HepG2 (cell line): Measurements from ENCODE around the gene RAB39B. TPM values are rescaled to one million over a fixed set of nuclear protein-coding genes. Genes with fewer than 3 reads are reported as not detected.

ENCODE experiments used
- ATAC-seq: fragments of 200-7000 bp; cut with Tn5 transposase; 3 replicates; pipeline ENCODE4 v1.9.1; 2020; ENCODE audit warnings: mild to moderate bottlenecking, moderate library complexity
- BruUV-seq: library from RNA; stranded (reverse); fragments of 400-500 nt; replicated peaks from 2 replicates; lab custom pipeline; 2021; lab: Mats Ljungman, UMichigan
- CTCF ChIA-PET: fragments of 300-600 bp; formaldehyde crosslinking; extraction: SDS; loops from one replicate; lab custom pipeline; 2021; ENCODE audit warnings: low total read pairs, inconsistent platforms, low intra/inter-chr PET ratio; lab: Yijun Ruan, JAX
- POLR2A ChIA-PET: fragments of 350-600 bp; sonication (Branson Sonifier 250); formaldehyde crosslinking; loops from one replicate; lab custom pipeline; 2020; ENCODE audit warnings: antibody characterized with exemption, inconsistent platforms; lab: Yijun Ruan, JAX
- DNase-seq: peaks from one replicate; pipeline ENCODE4 v3.0.0-alpha.2; 2015; ENCODE audit warnings: low spot score
- FAIRE-seq: peaks from 3 replicates; lab custom pipeline; 2011; peaks lifted over from hg19 to GRCh38; lab: Jason Lieb, UNC
- H2AFZ ChIP-seq: one replicate; pipeline ENCODE4 v1.6.1; 2011; ENCODE audit warnings: low read length, inconsistent platforms
- H3K27ac ChIP-seq: fragments of 300-600 bp; 3 replicates; pipeline ENCODE4 v1.8.0; 2011; ENCODE audit warnings: mixed run types, mild to moderate bottlenecking, mixed read lengths, low read length, inconsistent platforms; ENCODE audit not compliant: insufficient read depth; ENCODE audit errors: extremely low read length
- H3K27me3 ChIP-seq, 2 experiments: fragments of 200-600 bp in 1 of 2; 2 replicates in 1 of 2; 3 replicates in 1 of 2; pipeline versions ENCODE4 v1.6.0 to v1.8.0; 2011; ENCODE audit warnings: low read length in 2 of 2, mild to moderate bottlenecking in 2 of 2, moderate library complexity in 2 of 2, inconsistent platforms in 1 of 2; ENCODE audit not compliant: insufficient read depth in 2 of 2, control insufficient read depth in 1 of 2
- H3K36me3 ChIP-seq, 2 experiments: fragments of 200-600 bp in 1 of 2; replicated peaks in 1 of 2; 2 replicates in 1 of 2; 3 replicates in 1 of 2; pipeline versions ENCODE4 v1.5.1 to v1.8.0; 2011; ENCODE audit warnings: low read length in 2 of 2, inconsistent platforms in 1 of 2; ENCODE audit not compliant: insufficient read depth in 2 of 2, control insufficient read depth in 1 of 2
- H3K4me1 ChIP-seq: 2 replicates; pipeline ENCODE4 v1.5.1; 2012; ENCODE audit warnings: low read length, inconsistent platforms; ENCODE audit not compliant: insufficient read depth
- H3K4me2 ChIP-seq: 2 replicates; pipeline ENCODE4 v1.6.0; 2011; ENCODE audit warnings: low read depth, low read length, inconsistent platforms
- H3K4me3 ChIP-seq, 3 experiments: fragments of 200-600 bp in 1 of 3; sonication (generic), shearing (Covaris generic) in 1 of 3; replicated peaks in 1 of 3; 2 replicates each; pipeline ENCODE4 v1.5.1; 2011 to 2016; ENCODE audit warnings: low read length in 3 of 3, inconsistent platforms in 2 of 3, low read depth in 2 of 3, mild to moderate bottlenecking in 2 of 3, control low read depth in 1 of 3, mixed read lengths in 1 of 3; ENCODE audit not compliant: insufficient read depth in 1 of 3
- H3K79me2 ChIP-seq: one replicate; pipeline ENCODE4 v1.6.1; 2011; ENCODE audit warnings: low read length, inconsistent platforms; ENCODE audit not compliant: insufficient read depth
- H3K9ac ChIP-seq: 2 replicates; pipeline ENCODE4 v1.6.0; 2011; ENCODE audit warnings: mild to moderate bottlenecking, low read depth, low read length, inconsistent platforms; ENCODE audit not compliant: insufficient read depth
- H3K9me3 ChIP-seq: 2 replicates; pipeline ENCODE4 v1.5.1; 2012; ENCODE audit warnings: mild to moderate bottlenecking, low read length
- H4K20me1 ChIP-seq: 2 replicates; pipeline ENCODE4 v1.6.0; 2011; ENCODE audit warnings: inconsistent platforms, mild to moderate bottlenecking, low read length, moderate library complexity; ENCODE audit not compliant: insufficient read depth
- ARNTL ChIP-seq: sonication (generic); formaldehyde crosslinking; IDR thresholded peaks from 2 replicates; pipeline ENCODE4 v1.4.0; 2020; ENCODE audit warnings: mild to moderate bottlenecking, missing genetic modification reagents
- BORCS8-MEF2B ChIP-seq: sonication (generic); formaldehyde crosslinking; IDR thresholded peaks from 2 replicates; pipeline ENCODE4 v1.8.0; 2022; ENCODE audit warnings: mild to moderate bottlenecking, missing genetic modification reagents
- HHEX ChIP-seq: IDR thresholded peaks from 2 replicates; pipeline ENCODE4 v1.6.1; 2016; ENCODE audit warnings: control low read depth
- HIC2 ChIP-seq: sonication (generic); formaldehyde crosslinking; IDR thresholded peaks from 2 replicates; pipeline ENCODE4 v1.9.0; 2022; ENCODE audit warnings: low read depth, missing genetic modification reagents
- LBX2 ChIP-seq: sonication (generic); formaldehyde crosslinking; IDR thresholded peaks from 2 replicates; pipeline ENCODE4 v1.5.0; 2020; ENCODE audit warnings: missing genetic modification reagents, mild to moderate bottlenecking, borderline replicate concordance
- MIXL1 ChIP-seq: IDR thresholded peaks from 2 replicates; pipeline ENCODE4 v1.6.1; 2016
- ZGPAT ChIP-seq: IDR thresholded peaks from 2 replicates; pipeline ENCODE4 v1.6.1; 2016; ENCODE audit warnings: mild to moderate bottlenecking
- ZNF121 ChIP-seq: sonication (generic); formaldehyde crosslinking; IDR thresholded peaks from 2 replicates; pipeline ENCODE4 v1.5.0; 2020; ENCODE audit warnings: mild to moderate bottlenecking, missing genetic modification reagents
- ZNF230 ChIP-seq: sonication (generic); formaldehyde crosslinking; IDR thresholded peaks from 2 replicates; pipeline ENCODE4 v1.4.0; 2020; ENCODE audit warnings: mild to moderate bottlenecking, missing genetic modification reagents
- ZNF563 ChIP-seq: sonication (generic); formaldehyde crosslinking; IDR thresholded peaks from 2 replicates; pipeline ENCODE4 v1.8.0; 2022; ENCODE audit warnings: mild to moderate bottlenecking, moderate library complexity, missing genetic modification reagents
- ZNF674 ChIP-seq: sonication (generic); formaldehyde crosslinking; IDR thresholded peaks from 2 replicates; pipeline ENCODE4 v1.5.0; 2020; ENCODE audit warnings: low read depth, mild to moderate bottlenecking, missing genetic modification reagents
- ZNF775 ChIP-seq: sonication (generic); formaldehyde crosslinking; IDR thresholded peaks from 2 replicates; pipeline ENCODE4 v1.4.0; 2020; ENCODE audit warnings: missing genetic modification reagents, mild to moderate bottlenecking, moderate library complexity, borderline replicate concordance
- in situ Hi-C: cut with HindIII; loops from 2 replicates; pipeline ENCODE4 v1.10.0; 2017; ENCODE audit warnings: low pct_unique_long_range_greater_than_20kb; ENCODE audit not compliant: extremely low pct_ligation_motif_present
- intact Hi-C: fragments of 100-400 bp; cut with micrococcal nuclease; formaldehyde crosslinking; loops from one replicate; pipeline ENCODE4 v1.10.0; 2022; ENCODE audit not compliant: unreplicated experiment
- polyA plus RNA-seq, 8 experiments: library from polyadenylated mRNA; depleted of rRNA in 3 of 8; stranded (reverse) in 7 of 8; unstranded in 1 of 8; fragments of >200 nt; fragmentation: Illumina TruSeq in 4 of 8; extraction: Trizol in 4 of 8; gene quantifications; 2 replicates each; pipeline versions ENCODE4 v1.2.1 to v1.2.3, GENCODE V29; 2011 to 2016; ENCODE audit warnings: low read depth in 4 of 8, missing spikeins in 1 of 8, mixed read lengths in 1 of 8; ENCODE audit not compliant: insufficient read depth in 1 of 8
- total RNA-seq, 5 experiments: library from RNA; depleted of rRNA; stranded (reverse); fragments of >200 nt; fragmentation: Illumina TruSeq; extraction: Trizol; gene quantifications; 2 replicates each; pipeline ENCODE4 v1.2.3, GENCODE V29; 2016; ENCODE audit warnings: low read depth in 1 of 5
- TF ChIP-seq, protein P1 (sequence below): sonication (generic); formaldehyde crosslinking; IDR thresholded peaks from 2 replicates; pipeline ENCODE4 v1.4.0; 2020; ENCODE audit warnings: missing genetic modification reagents, borderline replicate concordance

The RAB39B gene
- total and polyA plus RNA-seq, 2 of the 13 experiments (the other 11 are each of a cell fraction or from before 2014, with no cell fraction given) = 0.05 to 0.07 TPM

- in situ Hi-C loops (no loop called here), intact Hi-C loops (no loop called here)
- DNase-seq (peak; percentile 10), FAIRE-seq (no peak), ATAC-seq (no peak; the same call in 2 of the 3 replicates)
- Histone ChIP-seq H3K9ac (no peak overlapping the region), H3K4me2 (0 out of 2 replicates have a peak overlapping the region, but pooled peaks have one; percentile 12), H3K27ac (no peak overlapping the region), H3K4me1 (peaks cover 21% of the 10 kb centered on the region), H4K20me1 (no peaks in the 10 kb centered on the region), H3K27me3 (no peaks in the 10 kb centered on the region), H3K9me3 (no peaks in the 10 kb centered on the region), H3K36me3 (no peaks in the 10 kb centered on the region), H2AFZ (no peak overlapping the region), H3K4me3 (no peak overlapping the region), H3K79me2 (no peaks in the 10 kb centered on the region)
- ChIA-PET POLR2A (no interaction called here), CTCF (no interaction called here)
- no TSS peak for BruUV-seq
- no peak for TF ChIP-seq LBX2 (CRISPR knock-in tag)
- no peak for TF ChIP-seq HIC2 (CRISPR knock-in tag)
- no peak for TF ChIP-seq ZNF121 (CRISPR knock-in tag)
- TF ChIP-seq ZNF563 = no peak
- no peak for TF ChIP-seq ZNF230
- no peak for TF ChIP-seq ZNF674 (CRISPR knock-in tag)
- TF ChIP-seq BORCS8-MEF2B (CRISPR knock-in tag) = no peak
- TF ChIP-seq, protein P1, sequence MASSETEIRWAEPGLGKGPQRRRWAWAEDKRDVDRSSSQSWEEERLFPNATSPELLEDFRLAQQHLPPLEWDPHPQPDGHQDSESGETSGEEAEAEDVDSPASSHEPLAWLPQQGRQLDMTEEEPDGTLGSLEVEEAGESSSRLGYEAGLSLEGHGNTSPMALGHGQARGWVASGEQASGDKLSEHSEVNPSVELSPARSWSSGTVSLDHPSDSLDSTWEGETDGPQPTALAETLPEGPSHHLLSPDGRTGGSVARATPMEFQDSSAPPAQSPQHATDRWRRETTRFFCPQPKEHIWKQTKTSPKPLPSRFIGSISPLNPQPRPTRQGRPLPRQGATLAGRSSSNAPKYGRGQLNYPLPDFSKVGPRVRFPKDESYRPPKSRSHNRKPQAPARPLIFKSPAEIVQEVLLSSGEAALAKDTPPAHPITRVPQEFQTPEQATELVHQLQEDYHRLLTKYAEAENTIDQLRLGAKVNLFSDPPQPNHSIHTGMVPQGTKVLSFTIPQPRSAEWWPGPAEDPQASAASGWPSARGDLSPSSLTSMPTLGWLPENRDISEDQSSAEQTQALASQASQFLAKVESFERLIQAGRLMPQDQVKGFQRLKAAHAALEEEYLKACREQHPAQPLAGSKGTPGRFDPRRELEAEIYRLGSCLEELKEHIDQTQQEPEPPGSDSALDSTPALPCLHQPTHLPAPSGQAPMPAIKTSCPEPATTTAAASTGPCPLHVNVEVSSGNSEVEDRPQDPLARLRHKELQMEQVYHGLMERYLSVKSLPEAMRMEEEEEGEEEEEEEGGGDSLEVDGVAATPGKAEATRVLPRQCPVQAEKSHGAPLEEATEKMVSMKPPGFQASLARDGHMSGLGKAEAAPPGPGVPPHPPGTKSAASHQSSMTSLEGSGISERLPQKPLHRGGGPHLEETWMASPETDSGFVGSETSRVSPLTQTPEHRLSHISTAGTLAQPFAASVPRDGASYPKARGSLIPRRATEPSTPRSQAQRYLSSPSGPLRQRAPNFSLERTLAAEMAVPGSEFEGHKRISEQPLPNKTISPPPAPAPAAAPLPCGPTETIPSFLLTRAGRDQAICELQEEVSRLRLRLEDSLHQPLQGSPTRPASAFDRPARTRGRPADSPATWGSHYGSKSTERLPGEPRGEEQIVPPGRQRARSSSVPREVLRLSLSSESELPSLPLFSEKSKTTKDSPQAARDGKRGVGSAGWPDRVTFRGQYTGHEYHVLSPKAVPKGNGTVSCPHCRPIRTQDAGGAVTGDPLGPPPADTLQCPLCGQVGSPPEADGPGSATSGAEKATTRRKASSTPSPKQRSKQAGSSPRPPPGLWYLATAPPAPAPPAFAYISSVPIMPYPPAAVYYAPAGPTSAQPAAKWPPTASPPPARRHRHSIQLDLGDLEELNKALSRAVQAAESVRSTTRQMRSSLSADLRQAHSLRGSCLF = no peak
- TF ChIP-seq ZGPAT (CRISPR knock-in tag) = no peak
- no peak for TF ChIP-seq ZNF775 (CRISPR knock-in tag)
- no peak for TF ChIP-seq HHEX (CRISPR knock-in tag)
- TF ChIP-seq MIXL1 (CRISPR knock-in tag) = 0 out of 2 replicates have a peak, but pooled peaks have one; percentile 25
- no peak for TF ChIP-seq ARNTL (CRISPR knock-in tag)
Measured at GRCh38 chrX:155293771-155294170, 29.5 kb upstream of the RAB39B start.
